Fibroblast of mammary gland (primary cell): ENCODE data around the gene LMTK3.

Experiments
- DNase-seq: peaks from one replicate; pipeline ENCODE4 v3.0.0-alpha.2; 2010; ENCODE audit warnings: low read depth
- H3K4me3 ChIP-seq: 2 replicates; pipeline ENCODE4 v1.5.1; 2011; ENCODE audit warnings: low read depth, mild to moderate bottlenecking, low read length, moderate library complexity; ENCODE audit not compliant: control insufficient read depth
- CTCF ChIP-seq: conservative IDR thresholded peaks from 2 replicates; pipeline ENCODE4 v1.5.1; 2011; ENCODE audit warnings: low read depth, low read length, inconsistent platforms; ENCODE audit not compliant: control insufficient read depth, insufficient read depth

Gene LMTK3

GRCh38 chr19:48507911-48508439 is 3.7 kb downstream of the LMTK3 start:
- DNase-seq: no peak
- H3K4me3 ChIP-seq: no peak overlapping the region
- TF ChIP-seq CTCF: no peak

GRCh38 chr19:48506138-48506733 is 5.4 kb downstream of the LMTK3 start:
- DNase-seq: peak; percentile 65
- no peak overlapping the region for H3K4me3 ChIP-seq
- TF ChIP-seq CTCF: peak; percentile 57

DNA sequence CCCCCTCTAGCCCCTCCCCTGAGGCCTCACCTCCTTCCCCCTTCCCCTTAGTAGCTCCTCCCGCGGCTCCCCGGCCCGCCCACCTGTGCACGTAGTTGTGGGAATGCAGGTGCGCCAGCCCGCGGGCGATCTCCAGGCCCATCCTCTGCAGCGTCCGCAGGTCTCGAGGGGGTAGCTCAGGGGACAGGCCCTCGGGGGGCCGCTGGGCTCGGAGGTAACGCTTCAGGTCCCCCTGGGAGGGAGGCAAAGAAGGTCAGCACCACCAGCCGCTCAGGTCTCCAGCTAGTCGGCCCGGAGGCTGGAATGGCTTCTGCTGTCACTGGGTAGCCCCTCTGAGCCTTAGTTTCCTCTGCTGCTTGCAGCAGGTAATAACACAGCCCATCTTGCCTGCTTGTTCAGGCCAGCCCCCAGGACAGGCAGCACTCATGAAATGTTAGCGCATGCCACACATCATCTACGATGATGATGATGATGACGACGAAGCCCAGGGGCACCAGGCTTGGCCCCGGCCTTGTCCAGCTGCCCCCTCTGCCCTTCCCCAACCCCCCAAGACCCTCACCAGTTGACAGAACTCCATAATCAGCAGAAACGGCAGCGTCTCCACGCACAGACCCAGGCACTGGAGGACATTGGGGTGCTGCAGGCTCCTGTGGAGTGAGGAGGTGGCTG is 9.2 kb downstream of the LMTK3 start:
- no peak for DNase-seq
- no peak for TF ChIP-seq CTCF
- H3K4me3 ChIP-seq: no peak overlapping the region

DNA sequence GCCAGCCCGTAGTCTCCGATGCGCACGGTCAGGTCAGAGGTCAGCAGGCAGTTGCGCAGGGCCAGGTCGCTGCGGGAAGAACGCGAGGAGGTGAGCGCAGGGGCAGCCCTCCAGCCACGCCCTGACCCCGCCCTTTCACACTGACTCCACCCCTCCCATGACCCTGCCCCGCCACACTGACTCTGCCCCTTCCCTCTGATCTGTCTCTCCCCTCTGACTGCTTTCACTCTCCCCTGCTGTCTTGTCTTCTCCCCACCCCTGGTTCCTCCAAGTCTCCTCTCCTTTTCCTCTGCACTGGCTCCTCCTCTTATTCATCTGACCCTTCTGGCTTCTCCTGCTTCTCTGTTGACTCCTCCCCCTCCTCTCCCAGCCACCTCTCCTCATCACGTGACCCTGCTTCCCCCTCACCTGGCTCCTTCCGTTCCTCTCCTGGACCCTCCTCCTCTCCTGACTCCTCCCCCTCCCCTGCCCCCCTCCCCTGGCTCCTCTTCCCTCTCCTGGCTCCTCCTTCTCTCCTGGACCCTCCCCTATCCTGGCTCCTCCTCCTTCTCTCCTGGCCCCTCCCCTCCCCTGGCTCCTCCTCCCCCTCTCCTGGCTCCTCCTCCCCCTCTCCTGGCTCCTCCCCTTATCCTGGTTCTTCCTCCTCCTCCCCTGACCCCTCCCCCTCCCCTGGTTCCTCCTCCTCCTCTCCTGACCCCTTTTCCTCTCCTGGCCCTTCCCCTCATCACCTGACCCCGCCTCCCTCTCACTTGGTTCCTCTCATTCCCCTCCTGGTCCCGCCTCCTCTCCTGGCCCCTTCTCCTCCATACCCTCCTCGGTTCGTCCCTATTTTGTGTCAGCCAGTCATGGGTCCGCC is 9.9 kb downstream of the LMTK3 start:
- no peak overlapping the region for H3K4me3 ChIP-seq
- TF ChIP-seq CTCF: no peak
- peak; percentile 20 for DNase-seq

DNA sequence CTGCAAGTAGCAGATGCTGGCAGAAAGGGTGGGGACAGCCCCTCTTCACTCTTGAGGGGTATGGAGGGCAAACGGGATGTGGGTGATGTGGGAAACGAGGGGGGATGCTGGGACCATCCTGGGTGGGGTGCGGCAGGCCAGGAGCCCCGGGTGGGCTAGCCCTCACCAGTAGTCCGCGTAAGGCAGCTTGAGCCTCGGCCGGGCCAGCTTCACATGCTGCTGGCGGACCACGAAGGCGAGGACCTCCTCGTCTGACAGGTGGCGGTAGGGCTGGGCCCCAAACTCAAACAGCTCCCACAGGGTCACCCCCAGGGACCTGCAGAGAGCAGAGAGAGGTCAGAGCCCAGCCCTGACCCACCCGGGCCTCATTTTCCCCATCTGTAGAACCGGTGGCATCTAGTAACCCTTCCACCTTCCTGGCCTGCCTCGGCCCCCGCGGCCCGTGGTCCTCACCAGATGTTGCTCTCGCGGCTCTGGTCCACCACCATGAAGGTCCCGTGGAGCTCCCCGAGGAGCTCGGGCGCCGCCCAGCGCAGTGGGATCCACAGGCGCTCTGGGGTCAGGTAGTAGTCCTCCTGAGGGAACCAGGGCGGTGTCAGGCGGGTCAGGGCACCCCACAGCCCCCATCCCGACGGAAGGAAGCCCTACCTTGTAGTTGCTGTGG is 10.7 kb downstream of the LMTK3 start:
- no peak for DNase-seq
- no peak overlapping the region for H3K4me3 ChIP-seq
- TF ChIP-seq CTCF: no peak
